Measurements from ENCODE around the gene SUN3. TPM values are rescaled to one million over a fixed set of nuclear protein-coding genes. Genes with fewer than 3 reads are reported as not detected.

Gene SUN3
- total RNA-seq, 4 donors from 2014 or later: not detected

DNA sequence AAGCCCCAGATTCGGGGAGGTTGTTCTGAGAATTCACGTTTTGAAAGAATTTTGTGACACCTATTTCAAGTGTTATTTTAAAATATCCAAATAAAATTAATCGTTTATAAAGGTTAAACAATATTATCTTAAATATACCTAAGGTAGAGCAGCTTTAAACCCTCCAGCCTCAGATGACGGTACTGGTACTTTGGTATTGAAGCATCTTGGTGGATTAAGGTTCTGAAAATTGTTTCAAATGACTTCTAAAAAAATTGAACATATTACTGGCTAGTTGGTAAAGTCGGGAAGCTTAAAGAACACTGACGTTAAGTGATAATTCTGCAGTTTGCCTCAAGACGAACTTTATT, 49.1 kb downstream of the SUN3 start:
- in situ Hi-C loops (cut with MboI; ENCODE audit: low pct_ligation_motif_present in 1 of 4, low pct_unique_long_range_greater_than_20kb in 1 of 4, low sequenced_read_pairs in 3 of 4): no loop called here
- Histone ChIP-seq H3K27ac (peak overlapping the region; percentile 83 to 91 (median 88)), H3K4me1 (peaks cover 7 to 10% (median 9%) of the 10 kb centered on the region in 4 donors), H3K27me3 (no peaks in the 10 kb centered on the region), H3K36me3 (peaks cover 0 to 31% (median 17%) of the 10 kb centered on the region in 4 donors), H3K9me3 (no peaks in the 10 kb centered on the region), H3K4me3 (peak overlapping the region in 3 of 4 donors; percentile 54 to 79 (median 64))
- no peak for DNase-seq
- TF ChIP-seq, protein P1, sequence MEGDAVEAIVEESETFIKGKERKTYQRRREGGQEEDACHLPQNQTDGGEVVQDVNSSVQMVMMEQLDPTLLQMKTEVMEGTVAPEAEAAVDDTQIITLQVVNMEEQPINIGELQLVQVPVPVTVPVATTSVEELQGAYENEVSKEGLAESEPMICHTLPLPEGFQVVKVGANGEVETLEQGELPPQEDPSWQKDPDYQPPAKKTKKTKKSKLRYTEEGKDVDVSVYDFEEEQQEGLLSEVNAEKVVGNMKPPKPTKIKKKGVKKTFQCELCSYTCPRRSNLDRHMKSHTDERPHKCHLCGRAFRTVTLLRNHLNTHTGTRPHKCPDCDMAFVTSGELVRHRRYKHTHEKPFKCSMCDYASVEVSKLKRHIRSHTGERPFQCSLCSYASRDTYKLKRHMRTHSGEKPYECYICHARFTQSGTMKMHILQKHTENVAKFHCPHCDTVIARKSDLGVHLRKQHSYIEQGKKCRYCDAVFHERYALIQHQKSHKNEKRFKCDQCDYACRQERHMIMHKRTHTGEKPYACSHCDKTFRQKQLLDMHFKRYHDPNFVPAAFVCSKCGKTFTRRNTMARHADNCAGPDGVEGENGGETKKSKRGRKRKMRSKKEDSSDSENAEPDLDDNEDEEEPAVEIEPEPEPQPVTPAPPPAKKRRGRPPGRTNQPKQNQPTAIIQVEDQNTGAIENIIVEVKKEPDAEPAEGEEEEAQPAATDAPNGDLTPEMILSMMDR (IDR thresholded peaks at IDR 0.05): no peak
- no peak for TF ChIP-seq POLR2A (IDR thresholded peaks at IDR 0.05)
- TF ChIP-seq POLR2AphosphoS5 (IDR thresholded peaks at IDR 0.05): no peak
- no peak for TF ChIP-seq EP300 (IDR thresholded peaks at IDR 0.05; ENCODE audit: low read depth)
- intact Hi-C loops (cut with DNase I; ENCODE audit: low total_unique reads): no loop called here
- 29% methylated on average over 7 of the region's 7 CpGs for WGBS, 2 donors (ENCODE audit: low coverage in 1 of 2)

DNA sequence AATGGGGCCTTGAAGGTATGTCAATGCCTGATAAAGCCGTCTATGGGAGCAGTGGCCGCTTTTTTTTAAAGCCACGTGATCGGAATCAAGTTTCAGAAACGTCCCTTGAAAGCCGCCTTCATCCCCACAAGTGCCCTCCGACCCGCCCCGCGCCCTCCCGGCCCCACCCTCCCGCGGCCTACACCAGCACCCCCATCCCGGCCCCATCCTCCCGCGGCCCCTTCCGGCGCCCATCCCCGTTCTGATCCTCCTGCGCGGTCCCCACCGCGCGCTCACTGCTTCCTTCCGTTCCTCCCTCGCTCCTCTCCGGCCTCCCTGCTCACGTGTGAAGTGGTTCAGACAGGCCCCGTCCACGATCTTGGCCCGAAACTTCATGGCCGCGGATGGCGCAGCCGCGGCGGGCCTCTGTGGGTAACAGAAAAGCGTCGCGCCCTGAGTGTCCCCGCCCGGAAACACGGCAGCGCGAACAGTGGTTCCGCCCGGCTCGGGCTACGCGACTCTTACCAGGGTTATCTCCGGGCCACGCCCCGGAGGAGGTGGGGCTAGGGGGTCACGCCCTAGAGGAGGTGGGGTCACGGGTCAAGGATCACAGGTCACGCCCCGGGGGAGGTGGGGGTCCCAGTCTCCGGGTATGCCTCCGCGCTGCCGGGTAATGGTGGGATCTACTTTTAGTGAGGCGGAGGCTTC, 49.6 kb downstream of the SUN3 start, which contains the start of gene HUS1:
Gene HUS1 (minus strand): TSS at position 471 of the 687 bp plus-strand sequence. CDS start 96 bp downstream, at position 375.
- H3K4me1 ChIP-seq: peaks cover 7 to 10% (median 9%) of the 10 kb centered on the region in 4 donors

DNA sequence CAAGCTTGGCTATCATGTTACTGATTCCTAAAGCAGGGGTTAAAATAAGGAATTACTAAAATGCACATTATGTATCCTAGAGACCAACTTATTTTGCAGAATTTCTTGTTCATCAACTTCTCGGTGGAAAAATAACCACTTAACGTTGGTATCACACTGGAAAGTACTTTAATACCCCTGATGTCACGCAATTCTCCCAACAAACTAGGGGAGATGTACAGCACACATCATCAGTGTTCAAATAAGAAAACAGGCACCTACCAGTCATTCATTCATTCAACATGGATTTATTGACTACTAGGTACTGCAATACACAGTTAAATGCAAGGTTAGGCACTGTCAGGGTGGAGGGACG, 50.1 kb downstream of the SUN3 start:
- Histone ChIP-seq H3K9me3 (no peaks in the 10 kb centered on the region), H3K36me3 (peaks cover 0 to 35% (median 19%) of the 10 kb centered on the region in 4 donors), H3K27ac (peak overlapping the region; percentile 83 to 91 (median 88)), H3K4me3 (peak overlapping the region; percentile 54 to 79 (median 65)), H3K4me1 (peaks cover 7 to 10% (median 9%) of the 10 kb centered on the region in 4 donors), H3K27me3 (no peaks in the 10 kb centered on the region)
- intact Hi-C loops (cut with DNase I; ENCODE audit: low total_unique reads) (no loop called here), in situ Hi-C loops (cut with MboI; ENCODE audit: low pct_ligation_motif_present in 1 of 4, low pct_unique_long_range_greater_than_20kb in 1 of 4, low sequenced_read_pairs in 3 of 4) (no loop called here)
- no peak for DNase-seq
- TF ChIP-seq EP300 (IDR thresholded peaks at IDR 0.05; ENCODE audit: low read depth): no peak
- TF ChIP-seq, protein P1 (IDR thresholded peaks at IDR 0.05): no peak
- no peak for TF ChIP-seq POLR2A (IDR thresholded peaks at IDR 0.05)
- TF ChIP-seq POLR2AphosphoS5 (IDR thresholded peaks at IDR 0.05): no peak
- 4 to 7% methylated on average over 4 of the region's 4 CpGs for WGBS, 2 donors (ENCODE audit: low coverage in 1 of 2)

More for the DNA sequence above, 49.6 kb downstream of the SUN3 start, which contains the start of gene HUS1:
- in situ Hi-C loops (cut with MboI; ENCODE audit: low pct_ligation_motif_present in 1 of 4, low pct_unique_long_range_greater_than_20kb in 1 of 4, low sequenced_read_pairs in 3 of 4) (no loop called here), intact Hi-C loops (cut with DNase I; ENCODE audit: low total_unique reads) (no loop called here)
- TF ChIP-seq EP300 (IDR thresholded peaks at IDR 0.05; ENCODE audit: low read depth) (peak; percentile 2), POLR2AphosphoS5 (IDR thresholded peaks at IDR 0.05) (peak; percentile 58 to 94 (median 90)), POLR2A (IDR thresholded peaks at IDR 0.05) (peak; percentile 91)
- TF ChIP-seq, protein P1 (IDR thresholded peaks at IDR 0.05): no peak
- Histone ChIP-seq H3K36me3 (peaks cover 0 to 35% (median 17%) of the 10 kb centered on the region in 4 donors), H3K27ac (peak within 1 kb of the TSS; percentile 83 to 91 (median 88)), H3K4me3 (peak within 1 kb of the TSS; percentile 54 to 79 (median 65)), H3K27me3 (no peaks in the 10 kb centered on the region), H3K9me3 (no peaks in the 10 kb centered on the region)
- peak; percentile 96 for DNase-seq
- 0 to 2% methylated on average over 6 to 43 of the region's 62 CpGs for WGBS, 2 donors (ENCODE audit: low coverage in 1 of 2)

DNA sequence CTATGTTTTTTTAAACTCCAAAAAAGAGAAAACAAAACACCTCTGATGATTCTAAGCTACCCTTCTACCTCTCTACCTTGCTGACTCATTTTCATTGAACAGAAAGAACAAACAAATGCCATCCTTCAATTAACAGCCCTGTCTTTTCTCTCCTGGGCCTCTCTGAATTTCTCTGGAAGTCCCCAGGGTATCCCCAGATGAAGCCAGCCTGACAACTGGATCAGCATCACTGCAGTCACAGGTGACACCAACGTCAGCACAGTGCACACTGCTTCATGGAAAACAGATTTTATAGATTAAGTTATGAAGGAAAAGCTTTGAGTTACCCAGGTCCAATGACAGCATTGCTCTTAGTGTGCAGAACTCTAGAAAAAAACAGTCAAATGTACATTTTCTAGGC, 55.2 kb downstream of the SUN3 start:
- in situ Hi-C loops (cut with MboI; ENCODE audit: low pct_ligation_motif_present in 1 of 4, low pct_unique_long_range_greater_than_20kb in 1 of 4, low sequenced_read_pairs in 3 of 4): no loop called here
- DNase-seq: no peak
- intact Hi-C loops (cut with DNase I; ENCODE audit: low total_unique reads): no loop called here
- H3K36me3 ChIP-seq: peaks cover 0 to 42% (median 20%) of the 10 kb centered on the region in 4 donors
- 50 to 77% methylated on average over 1 of the region's 1 CpG for WGBS, 2 donors (ENCODE audit: low coverage in 1 of 2)
- H3K4me1 ChIP-seq: peaks cover 12 to 43% (median 29%) of the 10 kb centered on the region in 4 donors
- no peaks in the 10 kb centered on the region for H3K9me3 ChIP-seq
- H3K27ac ChIP-seq: no peak overlapping the region
- no peaks in the 10 kb centered on the region for H3K27me3 ChIP-seq
- TF ChIP-seq POLR2A (IDR thresholded peaks at IDR 0.05) (no peak), POLR2AphosphoS5 (IDR thresholded peaks at IDR 0.05) (no peak), EP300 (IDR thresholded peaks at IDR 0.05; ENCODE audit: low read depth) (no peak)
- TF ChIP-seq, protein P1 (IDR thresholded peaks at IDR 0.05): no peak
- no peak overlapping the region for H3K4me3 ChIP-seq

Data from transverse colon (tissue), 4 donors.